Ovary (tissue), 9 donors: ENCODE data around the gene HNRNPL. TPM values are rescaled to one million over a fixed set of nuclear protein-coding genes. Genes with fewer than 3 reads are reported as not detected.
"Not testable (repeated sequence)": the region's sequence is repeated elsewhere in the genome, so short reads cannot be mapped to it uniquely, and the experiment has no call there.

Experiments
- DNase-seq, 5 donors: peaks; one replicate each; pipeline ENCODE4 v3.0.0-alpha.2; 2019 to 2020
- H3K27ac ChIP-seq, 2 donors: fragments of 200-600 bp; one replicate each; pipeline versions ENCODE4 v1.5.1 to v1.8.0; 2019 to 2022
- H3K27me3 ChIP-seq: fragments of 200-600 bp; one replicate; pipeline ENCODE4 v1.8.0; 2022
- H3K36me3 ChIP-seq: fragments of 200-600 bp; sonication (generic); one replicate; pipeline ENCODE4 v1.5.1; 2019
- H3K4me1 ChIP-seq: one replicate; pipeline ENCODE4 v1.8.1; 2013; ENCODE audit warnings: mild to moderate bottlenecking, moderate library complexity; ENCODE audit not compliant: insufficient read depth
- H3K4me3 ChIP-seq: fragments of 200-600 bp; sonication (generic); one replicate; pipeline ENCODE4 v1.5.1; 2017
- H3K9me3 ChIP-seq, 2 donors: fragments of 200-600 bp in 1 of 2; sonication (generic) in 1 of 2; one replicate each; pipeline versions ENCODE4 v1.5.1 to v1.8.1; 2013 to 2019; ENCODE audit warnings: mild to moderate bottlenecking in 1 of 2, moderate library complexity in 1 of 2
- CTCF ChIP-seq, 3 donors: fragments of 450-650 bp in 2 of 3; fragments of 200-600 bp in 1 of 3; IDR thresholded peaks; one replicate each; pipeline versions ENCODE4 v1.5.1 to v1.8.0; 2016 to 2022; ENCODE audit warnings: antibody characterized with exemption in 3 of 3, mild to moderate bottlenecking in 1 of 3
- EP300 ChIP-seq: sonication (generic); formaldehyde crosslinking; IDR thresholded peaks from one replicate; pipeline ENCODE4 v1.6.1; 2017; ENCODE audit warnings: antibody characterized with exemption
- POLR2A ChIP-seq: fragments of 450-650 bp; IDR thresholded peaks from one replicate; pipeline ENCODE4 v1.6.1; 2017; ENCODE audit warnings: antibody characterized with exemption, mild to moderate bottlenecking, moderate library complexity
- WGBS, 3 donors: extraction: QIAGEN DNeasy Blood & Tissue Kit in 1 of 3; methylation state at CpG; one replicate each; pipeline versions ENCODE4 v1.1.5 to v1.1.7; 2013 to 2017; 5-methylcytosine and 5-hydroxymethylcytosine counted together
- intact Hi-C, 4 donors: fragments of 100-400 bp; cut with DNase I; formaldehyde crosslinking; loops; one replicate each; pipeline versions ENCODE4 v1.11.0 to v1.15.1; 2022 to 2023
- polyA plus RNA-seq, 2 donors: library from polyadenylated mRNA; stranded (reverse); fragments of 200-250 nt in 1 of 2; fragments of 350-450 nt in 1 of 2; fragmentation: Illumina TruSeq in 1 of 2; extraction: RNeasy Lipid Tissue Mini Kit (QIAGEN cat#74804) in 1 of 2; gene quantifications; one replicate each; pipeline ENCODE4 v1.2.3, GENCODE V29; 2013 to 2014
- total RNA-seq, 7 donors: library from RNA; depleted of rRNA in 2 of 7; stranded (reverse); fragments of >200 nt in 2 of 7; fragmentation: NEBNext Ultra II Directional in 3 of 7; extraction: Animal tissue kit (Norgen Biotek cat#: 25700) in 3 of 7; gene quantifications; one replicate each; pipeline versions ENCODE4 v1.1.0 to v1.2.4, GENCODE V29; 2016 to 2023
- donor health status: DM: no; HTN: no; CAD: no; lungs with moderate emphysema.
- donor health status: DM: no; HTN: no; CAD: no.
- donor health status: Bipolar disorder and iron deficiency.
- donor health status: DM: yes; HTN: yes; CAD: no.
- donor health status: DM: no; HTN: no; CAD: no.
- donor health status: DM: yes; HTN: yes; CAD: no.

Gene HNRNPL
- total and polyA plus RNA-seq, 9 donors = 110 to 284 (median 230) TPM

GRCh38 chr19:38816131-38816750 is 33.5 kb downstream of the HNRNPL start:
- DNase-seq = no peak
- WGBS, 3 donors = 88 to 91% (median 90%) methylated on average over 17 to 18 of the region's 18 CpGs

GRCh38 chr19:38815059-38816001 is 34.5 kb downstream of the HNRNPL start:
- Histone ChIP-seq H3K4me1 (peaks cover 3% of the 10 kb centered on the region), H3K36me3 (no peaks in the 10 kb centered on the region), H3K9me3 (no peaks in the 10 kb centered on the region), H3K27ac (no peak overlapping the region), H3K4me3 (no peak overlapping the region), H3K27me3 (no peaks in the 10 kb centered on the region)
- no peak for TF ChIP-seq CTCF (IDR thresholded peaks at IDR 0.05)
- no peak for TF ChIP-seq EP300
- no peak for TF ChIP-seq POLR2A
- WGBS, 3 donors = 88 to 91% (median 89%) methylated on average over 34 of the region's 34 CpGs
- intact Hi-C loops = no loop called here
- DNase-seq = no peak

More at GRCh38 chr19:38816131-38816750, 33.5 kb downstream of the HNRNPL start:
- H3K27me3 ChIP-seq = no peaks in the 10 kb centered on the region
- intact Hi-C loops = no loop called here
- H3K36me3 ChIP-seq = no peaks in the 10 kb centered on the region
- no peak overlapping the region for H3K27ac ChIP-seq
- TF ChIP-seq EP300 = no peak
- H3K4me1 ChIP-seq = peaks cover 3% of the 10 kb centered on the region
- no peak overlapping the region for H3K4me3 ChIP-seq
- H3K9me3 ChIP-seq = no peaks in the 10 kb centered on the region

GRCh38 chr19:38813932-38814331 is 35.9 kb downstream of the HNRNPL start:
- 70 to 85% (median 72%) methylated on average over 2 of the region's 2 CpGs for WGBS, 3 donors
- H3K4me3 ChIP-seq, intact Hi-C loops, H3K27me3 ChIP-seq, H3K9me3 ChIP-seq, H3K4me1 ChIP-seq, H3K27ac ChIP-seq, H3K36me3 ChIP-seq, DNase-seq: not testable (repeated sequence)

GRCh38 chr19:38813323-38813722 is 36.5 kb downstream of the HNRNPL start:
- Histone ChIP-seq H3K36me3 (no peaks in the 10 kb centered on the region), H3K4me1 (no peaks in the 10 kb centered on the region), H3K27ac (no peak overlapping the region), H3K9me3 (no peaks in the 10 kb centered on the region), H3K27me3 (no peaks in the 10 kb centered on the region), H3K4me3 (no peak overlapping the region)
- intact Hi-C loops = no loop called here
- 82 to 86% (median 84%) methylated on average over 6 of the region's 6 CpGs for WGBS, 3 donors
- TF ChIP-seq CTCF (IDR thresholded peaks at IDR 0.05) (no peak), EP300 (no peak)
- DNase-seq = no peak

- Histone ChIP-seq H3K27me3 (no peaks in the 10 kb centered on the region), H3K9me3 (no peaks in the 10 kb centered on the region), H3K27ac (no peak within 1 kb of the TSS), H3K36me3 (no peaks in the 10 kb centered on the region), H3K4me1 (no peaks in the 10 kb centered on the region), H3K4me3 (peak within 1 kb of the TSS; percentile 6)
- DNase-seq = no peak
- intact Hi-C loops = no loop called here
- TF ChIP-seq EP300 (no peak), CTCF (IDR thresholded peaks at IDR 0.05) (no peak), POLR2A (no peak)
- 79 to 82% (median 81%) methylated on average over 15 of the region's 15 CpGs for WGBS, 3 donors
These were observed 36.9 kb downstream of the HNRNPL start, which contains the start of gene LGALS4 for GRCh38 chr19:38812841-38813320. Gene LGALS4, minus strand, starts transcription at chr19:38812945. Its CDS starts 59 bp downstream, at chr19:38812886.
